Measurements from ENCODE around the gene CCNL1.

Gene CCNL1

GRCh38 chr3:157122832-157123427 is 37.0 kb downstream of the CCNL1 start:
- no peak for DNase-seq

- DNase-seq = peak; percentile 56
Measured at GRCh38 chr3:157122116-157122515, 37.8 kb downstream of the CCNL1 start.

GRCh38 chr3:157121522-157121921 is 38.4 kb downstream of the CCNL1 start:
- no peak for DNase-seq

GRCh38 chr3:157120071-157120892 is 39.7 kb downstream of the CCNL1 start:
- DNase-seq = no peak

GRCh38 chr3:157119369-157119951 is 40.5 kb downstream of the CCNL1 start:
- DNase-seq = no peak

GRCh38 chr3:157117875-157118654 is 41.9 kb downstream of the CCNL1 start:
- no peak for DNase-seq

- DNase-seq = no peak
Measured at GRCh38 chr3:157117206-157117605, 42.7 kb downstream of the CCNL1 start.

GRCh38 chr3:157116017-157116416 is 43.9 kb downstream of the CCNL1 start:
- no peak for DNase-seq

GRCh38 chr3:157115069-157116006 is 44.6 kb downstream of the CCNL1 start:
- DNase-seq = peak; percentile 15

GRCh38 chr3:157113832-157114505 is 46.0 kb downstream of the CCNL1 start:
- no peak for DNase-seq

- DNase-seq = no peak
Measured at GRCh38 chr3:157112536-157112935, 47.4 kb downstream of the CCNL1 start.

GRCh38 chr3:157111518-157111917 is 48.4 kb downstream of the CCNL1 start:
- DNase-seq = no peak

- no peak for DNase-seq
Measured at GRCh38 chr3:157110761-157111278, 49.1 kb downstream of the CCNL1 start.

GRCh38 chr3:157109267-157110141 is 50.4 kb downstream of the CCNL1 start:
- DNase-seq = no peak

- DNase-seq = no peak
Measured at GRCh38 chr3:157107644-157108133, 52.3 kb downstream of the CCNL1 start.

GRCh38 chr3:157107037-157107436 is 52.9 kb downstream of the CCNL1 start:
- no peak for DNase-seq

GRCh38 chr3:157104928-157105652 is 54.9 kb downstream of the CCNL1 start:
- no peak for DNase-seq

GRCh38 chr3:157104521-157104920 is 55.4 kb downstream of the CCNL1 start:
- no peak for DNase-seq

- DNase-seq = no peak
Measured at GRCh38 chr3:157103860-157104259, 56.1 kb downstream of the CCNL1 start.

All from fibroblast of skin of back (primary cell).